Myocyte (in vitro differentiated cells): ENCODE data around the gene IGSF8. TPM values are rescaled to one million over a fixed set of nuclear protein-coding genes. Genes with fewer than 3 reads are reported as not detected.
A peak's percentile ranks its signal among the peaks of the same experiment; 100 is the strongest.

Experiments
- DNase-seq: peaks from one replicate; pipeline ENCODE4 v3.0.0-alpha.2; 2012; ENCODE audit warnings: low read depth
- total RNA-seq: library from RNA; depleted of rRNA; stranded (reverse); fragments of >200 nt; gene quantifications from 2 replicates; pipeline ENCODE4 v1.2.3, GENCODE V29; 2014

IGSF8 gene
- total RNA-seq, 1 donor from 2014 or later: 27.9 TPM

GRCh38 chr1:160107512-160107911 is 9.1 kb upstream of the IGSF8 start:
- no peak for DNase-seq

DNA sequence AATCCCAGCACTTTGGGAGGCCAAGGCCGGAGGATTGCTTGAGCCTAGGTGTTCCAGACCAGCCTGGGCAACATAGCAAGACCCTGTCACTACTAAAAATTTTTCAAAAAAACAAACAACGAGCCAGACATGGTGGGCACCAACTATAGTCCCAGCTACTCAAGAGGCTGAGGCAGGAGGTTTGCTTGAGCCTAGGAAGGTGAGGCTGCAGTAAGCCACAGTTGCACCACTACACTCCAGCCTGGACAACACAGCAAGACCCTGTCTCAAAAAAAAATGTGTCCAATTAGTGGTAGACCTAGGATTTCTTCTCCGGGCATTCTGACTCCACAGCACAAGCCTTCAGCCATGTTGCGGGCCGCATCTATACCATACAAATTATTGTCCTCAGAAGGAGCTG is 6.7 kb upstream of the IGSF8 start:
- no peak for DNase-seq

- DNase-seq: no peak
Observed at GRCh38 chr1:160104486-160104885, 6.1 kb upstream of the IGSF8 start.

DNA sequence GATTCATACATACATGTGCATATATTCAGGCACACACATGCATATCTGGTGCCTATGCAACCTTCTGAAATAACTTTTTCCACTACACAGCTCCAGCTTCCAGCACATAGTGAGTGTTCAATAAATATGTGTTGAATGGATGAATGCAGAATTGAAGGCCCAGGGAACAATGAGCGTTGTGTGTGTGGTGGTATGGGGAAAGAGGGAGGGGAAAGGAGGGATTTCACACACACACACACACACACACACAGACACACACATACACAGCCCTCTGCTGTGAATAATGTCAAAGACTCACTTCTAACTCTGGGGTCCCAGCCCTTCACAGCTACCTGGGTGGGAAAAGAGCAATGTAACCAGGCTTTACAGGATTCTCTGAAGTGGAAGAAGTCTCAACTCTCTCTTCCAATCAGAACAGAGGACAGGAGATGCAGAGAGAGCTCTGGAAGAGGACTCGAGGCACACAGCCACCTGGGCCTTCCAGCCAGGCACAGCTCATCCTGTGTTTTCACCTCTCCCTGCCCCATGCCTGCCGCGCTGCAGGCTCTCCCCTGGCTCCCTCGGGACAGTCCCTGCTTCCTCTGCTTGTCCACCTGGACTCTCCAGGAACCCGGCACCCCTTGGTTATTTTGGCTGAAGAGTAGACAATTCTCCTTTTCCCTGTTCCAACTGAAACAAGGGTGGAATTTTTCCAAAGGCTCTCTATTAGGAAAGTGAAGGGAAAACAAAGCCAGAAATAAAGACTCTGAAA is 5.4 kb upstream of the IGSF8 start:
- DNase-seq: no peak

- peak; percentile 46 for DNase-seq
Observed at GRCh38 chr1:160101717-160102522, 3.5 kb upstream of the IGSF8 start.

- peak; percentile 90 for DNase-seq
Observed at GRCh38 chr1:160101037-160101716, 2.8 kb upstream of the IGSF8 start.

DNA sequence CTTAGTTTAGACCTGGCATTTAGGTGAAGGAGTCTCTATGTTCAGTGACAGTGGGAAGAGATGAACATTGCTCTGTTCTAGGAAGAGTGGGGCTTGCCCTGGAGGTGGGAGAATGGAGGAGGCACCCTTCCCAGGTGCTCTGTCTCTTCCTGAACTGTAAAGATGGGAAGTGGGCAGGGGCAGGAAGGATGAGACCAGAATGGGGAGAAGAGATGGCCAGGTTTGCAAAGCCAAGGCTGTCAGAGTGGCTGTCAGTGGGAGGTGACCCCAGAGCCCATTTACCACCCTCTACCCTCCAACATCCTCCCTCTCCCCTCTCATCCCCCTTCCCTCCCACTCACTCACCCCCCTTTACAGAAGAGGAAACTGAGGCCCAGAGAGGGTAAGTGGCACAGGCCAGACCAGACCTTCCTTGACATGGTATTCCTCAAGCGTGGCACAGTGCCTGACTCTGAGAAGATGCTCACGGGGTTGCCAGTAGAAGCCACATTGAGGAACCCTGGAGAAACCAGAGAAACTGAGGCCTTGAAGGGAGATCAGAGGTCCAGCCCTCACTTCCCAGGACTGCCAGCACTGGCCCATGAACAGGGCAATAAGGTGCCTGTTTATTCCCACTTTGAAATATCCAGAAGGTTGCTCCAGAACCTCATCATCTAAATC is 1.4 kb upstream of the IGSF8 start:
- no peak for DNase-seq

DNA sequence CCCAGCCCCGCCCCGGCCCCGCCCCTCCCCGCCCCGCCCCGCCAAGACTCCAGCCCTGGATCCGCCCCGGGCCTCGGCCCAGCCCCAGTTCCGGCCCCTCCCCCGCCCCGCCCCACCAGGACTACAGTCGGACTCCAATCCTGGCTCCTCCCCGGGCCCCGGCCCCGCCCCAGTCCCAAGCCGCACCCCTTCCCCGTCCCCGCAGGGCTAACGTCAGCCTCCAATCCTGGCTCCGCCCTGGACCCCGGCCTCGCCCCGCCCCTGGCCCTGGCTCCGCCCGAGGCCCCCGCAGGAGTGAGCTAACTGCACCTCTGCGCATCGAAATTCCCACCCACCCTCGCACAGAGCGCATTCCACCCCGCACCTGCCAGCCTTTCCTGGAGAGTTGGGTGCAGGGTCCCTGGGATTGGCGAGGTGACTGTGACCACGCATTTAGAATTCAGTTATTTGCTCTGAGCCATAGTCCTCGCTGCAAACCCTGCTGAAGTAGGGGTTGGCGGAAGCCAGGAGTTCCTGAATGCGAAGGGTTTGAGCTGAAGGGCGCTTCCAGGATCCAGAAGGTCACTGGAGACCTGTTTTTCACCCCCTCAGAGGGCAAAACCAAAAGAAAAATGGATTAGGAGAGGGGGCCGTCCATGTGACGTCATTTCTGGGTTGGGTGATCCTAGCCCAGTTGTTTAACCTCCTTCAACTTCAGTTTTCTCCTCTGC is 588 bp upstream of the IGSF8 start:
- DNase-seq: peak; percentile 95

- DNase-seq: no peak
Observed at GRCh38 chr1:160097151-160097910, 1.1 kb downstream of the IGSF8 start.

GRCh38 chr1:160096274-160097116 is 1.9 kb downstream of the IGSF8 start:
- no peak for DNase-seq

GRCh38 chr1:160095382-160096105 is 2.9 kb downstream of the IGSF8 start:
- DNase-seq: no peak

- no peak for DNase-seq
Observed at GRCh38 chr1:160094806-160095205, 3.6 kb downstream of the IGSF8 start.

DNA sequence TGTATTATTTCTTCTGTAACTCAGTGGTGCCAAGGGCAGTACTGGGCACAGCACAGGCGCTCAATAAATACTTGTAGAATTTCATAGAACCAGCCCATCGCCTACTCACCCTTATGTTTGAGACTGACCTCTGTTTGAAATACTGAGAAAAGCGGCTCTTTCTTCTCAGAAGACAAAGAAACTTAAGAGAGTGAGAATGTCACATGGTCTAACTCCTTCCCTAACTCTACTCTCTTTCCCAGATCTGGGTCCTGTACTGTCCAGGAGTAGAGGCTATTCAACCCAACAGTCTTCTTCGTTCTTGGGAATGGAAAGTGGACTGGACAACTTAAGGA is 4.2 kb downstream of the IGSF8 start:
- no peak for DNase-seq

GRCh38 chr1:160093624-160094290 is 4.7 kb downstream of the IGSF8 start:
- DNase-seq: no peak

DNA sequence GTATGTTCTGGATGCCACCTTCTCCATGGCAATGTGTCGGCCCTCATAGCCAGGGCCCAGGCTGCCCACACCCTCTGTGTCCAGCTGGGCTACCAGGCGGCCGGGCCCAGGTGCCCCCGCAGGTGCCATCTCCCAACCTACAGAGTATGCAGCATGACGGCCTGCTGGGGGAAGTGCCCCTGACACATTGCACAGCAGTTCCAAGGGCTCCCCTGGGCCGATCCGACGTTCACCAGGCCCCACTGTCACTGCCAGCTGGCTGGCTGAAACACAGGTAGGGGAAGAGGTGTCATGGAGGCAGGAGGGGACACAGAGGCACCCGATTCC is 5.4 kb downstream of the IGSF8 start:
- no peak for DNase-seq

DNA sequence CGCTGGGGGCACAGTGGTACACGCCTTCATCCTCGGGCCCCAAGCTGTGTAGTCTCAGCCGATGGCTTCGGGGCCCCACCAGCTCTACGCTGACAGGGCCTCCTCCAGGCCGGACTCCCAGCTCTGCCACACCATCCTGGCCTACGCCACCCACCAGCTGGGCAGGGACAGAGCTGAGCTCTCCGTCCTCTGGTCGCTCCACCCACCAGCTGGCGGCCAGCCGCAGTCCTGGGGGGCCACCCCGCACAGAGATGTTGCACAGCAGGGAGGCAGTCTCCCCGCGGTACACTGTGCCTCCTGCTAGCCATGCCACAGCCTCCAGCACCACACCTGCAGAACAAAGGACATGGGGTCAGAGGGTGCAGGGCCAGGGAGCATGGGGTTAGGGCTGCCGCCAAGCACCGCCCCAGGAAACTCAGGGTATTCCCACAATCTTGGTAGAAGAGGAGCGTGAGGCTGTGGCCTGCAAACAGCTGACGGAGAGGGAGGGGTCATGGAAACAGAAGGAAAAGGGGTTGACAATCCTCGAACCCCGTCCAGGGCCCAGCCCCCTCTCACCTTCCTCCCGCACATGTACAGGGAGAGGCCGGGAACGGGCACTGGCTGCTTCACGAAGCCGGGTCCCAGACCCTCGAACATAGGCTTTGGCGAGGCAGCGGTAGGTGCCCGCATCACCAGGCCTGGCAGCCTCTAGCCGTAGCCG is 5.9 kb downstream of the IGSF8 start:
- no peak for DNase-seq

DNA sequence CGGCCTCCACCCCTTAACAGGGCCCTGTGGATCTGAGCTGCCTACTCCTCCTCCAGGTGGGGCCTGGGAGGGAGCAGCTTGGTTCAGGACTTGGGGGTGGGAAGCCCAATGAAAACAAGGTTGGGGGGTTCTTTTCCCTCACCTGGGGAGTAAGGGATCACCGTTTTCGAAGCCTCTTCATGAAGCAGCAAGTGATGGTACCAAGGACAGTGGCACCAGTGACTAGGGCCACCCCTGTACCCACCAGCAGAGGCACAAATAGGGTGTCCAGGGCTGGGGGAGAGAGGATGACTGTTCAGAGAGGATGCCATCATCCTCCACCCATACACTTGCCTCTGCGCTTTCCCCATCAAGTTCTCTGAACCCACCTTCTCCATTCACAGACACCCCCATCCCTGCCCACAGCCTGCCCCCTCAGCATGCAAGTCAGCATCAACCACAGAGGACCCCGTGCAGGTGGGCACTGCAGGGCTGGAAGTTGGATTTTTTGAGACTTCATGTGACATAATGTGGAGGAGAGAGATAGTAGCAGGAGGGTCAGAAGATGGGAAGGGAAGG is 6.7 kb downstream of the IGSF8 start:
- no peak for DNase-seq
